ENCODE data around the gene RPS2.
A peak's percentile ranks its signal among the peaks of the same experiment; 100 is the strongest.

Gene RPS2

DNA sequence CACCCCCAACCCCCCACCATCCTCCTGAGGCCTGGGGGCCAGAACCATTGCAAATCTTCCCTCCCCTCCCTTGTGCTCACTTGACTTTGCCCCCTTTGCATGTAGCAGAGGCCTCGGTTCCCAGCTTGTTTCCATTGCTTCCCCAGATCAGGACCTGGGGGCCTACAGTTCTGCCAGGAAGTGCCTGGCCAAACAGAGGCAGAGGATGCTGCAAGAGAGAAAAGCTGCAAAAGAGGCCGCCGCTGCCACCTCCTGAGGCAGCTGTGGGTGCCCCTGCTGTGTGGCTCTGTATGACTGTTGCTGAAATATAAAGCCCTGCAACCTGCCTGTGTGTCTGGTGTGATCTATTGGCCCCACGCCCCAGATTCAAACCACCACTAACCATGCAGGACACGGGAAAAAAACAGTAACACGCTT is 3.0 kb downstream of the RPS2 start:
- no peaks in the 10 kb centered on the region for H3K9me3 ChIP-seq (ENCODE audit: insufficient read depth, low read length, severe bottlenecking)
- ATAC-seq (ENCODE audit: insufficient read depth, low read depth) (no peak), DNase-seq (peak; percentile 42)
- H3K79me2 ChIP-seq (ENCODE audit: insufficient read depth, low read length), result peaks cover 62% of the 10 kb centered on the region
- H3K27ac ChIP-seq (ENCODE audit: low read length), result no peak overlapping the region
- H3K4me2 ChIP-seq (ENCODE audit: insufficient read depth, low read length), result peak overlapping the region; percentile 76; the same call in 1 of the 2 replicates
- peaks cover 31% of the 10 kb centered on the region for H4K20me1 ChIP-seq (ENCODE audit: insufficient read depth, low read length)
- H3K36me3 ChIP-seq (ENCODE audit: insufficient read depth, low read length), result peaks cover 34% of the 10 kb centered on the region
- H2AFZ ChIP-seq (ENCODE audit: low read depth, low read length), result no peak overlapping the region
- H3K4me1 ChIP-seq (ENCODE audit: insufficient read depth, low read length), result peaks cover 64% of the 10 kb centered on the region
- no peaks in the 10 kb centered on the region for H3K27me3 ChIP-seq (ENCODE audit: insufficient read depth, low read length, poor library complexity)
- TF ChIP-seq EZH2 (IDR thresholded peaks at IDR 0.05; ENCODE audit: borderline replicate concordance, low read depth, low read length, severe bottlenecking) (no peak), CTCF (IDR thresholded peaks at IDR 0.05; ENCODE audit: borderline replicate concordance, extremely low read depth, low read length, poor library complexity, severe bottlenecking) (no peak)
- no peak overlapping the region for H3K4me3 ChIP-seq (ENCODE audit: low read depth in 1 of 2, low read length in 2 of 2)
- no peak overlapping the region for H3K9ac ChIP-seq (ENCODE audit: low read depth, low read length)

- H3K4me2 ChIP-seq (ENCODE audit: insufficient read depth, low read length), result peak overlapping the region; percentile 76
- peaks cover 57% of the 10 kb centered on the region for H3K79me2 ChIP-seq (ENCODE audit: insufficient read depth, low read length)
- peak; percentile 70 for DNase-seq
- no peaks in the 10 kb centered on the region for H3K9me3 ChIP-seq (ENCODE audit: insufficient read depth, low read length, severe bottlenecking)
- no peak for TF ChIP-seq CTCF (IDR thresholded peaks at IDR 0.05; ENCODE audit: borderline replicate concordance, extremely low read depth, low read length, poor library complexity, severe bottlenecking)
- TF ChIP-seq EZH2 (IDR thresholded peaks at IDR 0.05; ENCODE audit: borderline replicate concordance, low read depth, low read length, severe bottlenecking), result no peak
- H3K4me1 ChIP-seq (ENCODE audit: insufficient read depth, low read length), result peaks cover 57% of the 10 kb centered on the region
- H3K27ac ChIP-seq (ENCODE audit: low read length), result peak overlapping the region; percentile 48
- H4K20me1 ChIP-seq (ENCODE audit: insufficient read depth, low read length), result peaks cover 31% of the 10 kb centered on the region
- peak overlapping the region; percentile 81 for H3K9ac ChIP-seq (ENCODE audit: low read depth, low read length)
- H3K27me3 ChIP-seq (ENCODE audit: insufficient read depth, low read length, poor library complexity), result no peaks in the 10 kb centered on the region
- peak; percentile 48 for ATAC-seq (ENCODE audit: insufficient read depth, low read depth)
- H3K4me3 ChIP-seq (ENCODE audit: low read depth in 1 of 2, low read length in 2 of 2), result peak overlapping the region in 1 of 2 experiments; percentile 75; a peak in 3 of 4 replicates
- H3K36me3 ChIP-seq (ENCODE audit: insufficient read depth, low read length), result peaks cover 34% of the 10 kb centered on the region
- no peak overlapping the region for H2AFZ ChIP-seq (ENCODE audit: low read depth, low read length)
Measured at GRCh38 chr16:1960665-1961630, 3.7 kb downstream of the RPS2 start.

DNA sequence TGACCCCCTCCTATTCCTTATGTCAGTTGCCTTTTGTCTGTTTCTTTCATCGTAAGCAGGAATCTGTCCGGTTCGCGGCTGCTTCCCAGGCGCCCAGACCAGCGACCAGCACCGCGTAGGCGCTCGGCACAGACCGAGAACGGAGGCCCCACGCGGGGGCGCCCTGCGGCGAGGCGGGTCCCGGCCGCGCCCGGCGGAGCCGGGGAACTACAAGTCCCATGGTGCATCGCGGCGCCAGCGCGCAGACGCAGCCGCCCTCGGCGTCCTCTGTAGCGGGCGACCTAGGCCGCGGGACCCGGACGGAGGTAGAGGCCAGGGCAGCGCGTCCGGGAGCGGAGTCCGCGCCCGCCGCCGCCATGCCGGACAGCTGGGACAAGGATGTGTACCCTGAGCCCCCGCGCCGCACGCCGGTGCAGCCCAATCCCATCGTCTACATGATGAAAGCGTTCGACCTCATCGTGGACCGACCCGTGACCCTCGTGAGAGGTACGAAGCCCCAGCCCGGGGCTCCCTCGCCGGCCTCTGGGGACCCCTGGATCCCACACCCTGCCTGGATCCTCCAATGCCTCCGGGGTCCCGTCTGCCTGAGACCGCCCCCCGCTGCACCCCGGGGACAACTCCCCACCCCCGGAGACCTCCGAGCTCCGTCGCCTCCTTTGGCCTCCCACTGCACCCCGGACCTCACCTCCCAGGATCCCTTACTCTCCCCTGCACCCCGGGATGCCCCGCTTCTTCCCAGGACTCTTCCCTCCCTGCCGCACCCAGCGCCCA is 5.2 kb downstream of the RPS2 start, which contains the start of gene NDUFB10:
Gene NDUFB10, plus strand, starts transcription at position 270 of the 771 bp plus-strand sequence. Its CDS starts 87 bp downstream, at position 357.
- ATAC-seq (ENCODE audit: insufficient read depth, low read depth), result peak; percentile 80
- peak within 1 kb of the TSS; percentile 66 to 75 for H3K4me3 ChIP-seq (ENCODE audit: low read depth in 1 of 2, low read length in 2 of 2)
- peak within 1 kb of the TSS; percentile 81 for H3K9ac ChIP-seq (ENCODE audit: low read depth, low read length)
- peaks cover 44% of the 10 kb centered on the region for H3K79me2 ChIP-seq (ENCODE audit: insufficient read depth, low read length)
- DNase-seq, result peak; percentile 89
- peak within 1 kb of the TSS; percentile 74 for H3K27ac ChIP-seq (ENCODE audit: low read length)
- H3K27me3 ChIP-seq (ENCODE audit: insufficient read depth, low read length, poor library complexity), result no peaks in the 10 kb centered on the region
- H4K20me1 ChIP-seq (ENCODE audit: insufficient read depth, low read length), result peaks cover 31% of the 10 kb centered on the region
- peaks cover 50% of the 10 kb centered on the region for H3K4me1 ChIP-seq (ENCODE audit: insufficient read depth, low read length)
- H2AFZ ChIP-seq (ENCODE audit: low read depth, low read length), result peak within 1 kb of the TSS; percentile 89
- H3K4me2 ChIP-seq (ENCODE audit: insufficient read depth, low read length), result peak within 1 kb of the TSS; percentile 76
- TF ChIP-seq CTCF (IDR thresholded peaks at IDR 0.05; ENCODE audit: borderline replicate concordance, extremely low read depth, low read length, poor library complexity, severe bottlenecking), result peak; percentile 90
- TF ChIP-seq EZH2 (IDR thresholded peaks at IDR 0.05; ENCODE audit: borderline replicate concordance, low read depth, low read length, severe bottlenecking), result no peak
- H3K36me3 ChIP-seq (ENCODE audit: insufficient read depth, low read length), result peaks cover 34% of the 10 kb centered on the region
- H3K9me3 ChIP-seq (ENCODE audit: insufficient read depth, low read length, severe bottlenecking), result no peaks in the 10 kb centered on the region
